Hepatocyte (in vitro differentiated cells): ENCODE data around the gene ZSCAN30. TPM values are rescaled to one million over a fixed set of nuclear protein-coding genes. Genes with fewer than 3 reads are reported as not detected.

Experiments
- DNase-seq: peaks from one replicate; pipeline ENCODE4 v3.0.0-alpha.2; 2016; ENCODE audit warnings: low spot score
- H2AFZ ChIP-seq: fragments of 200-600 bp; sonication (generic); 2 replicates; pipeline ENCODE4 v1.6.0; 2016; ENCODE audit warnings: antibody characterized with exemption, mild to moderate bottlenecking
- H3K27ac ChIP-seq: fragments of 200-600 bp; sonication (generic); 2 replicates; pipeline ENCODE4 v1.5.1; 2016; ENCODE audit warnings: mild to moderate bottlenecking
- H3K27me3 ChIP-seq: fragments of 200-600 bp; sonication (generic); 2 replicates; pipeline ENCODE4 v1.6.1; 2016
- H3K36me3 ChIP-seq: fragments of 200-600 bp; sonication (generic); replicated peaks from 2 replicates; pipeline ENCODE4 v1.5.1; 2016; ENCODE audit warnings: low read depth; ENCODE audit not compliant: insufficient read depth
- H3K4me1 ChIP-seq: fragments of 200-600 bp; sonication (generic); 2 replicates; pipeline ENCODE4 v1.5.1; 2016; ENCODE audit warnings: mild to moderate bottlenecking, moderate library complexity; ENCODE audit not compliant: insufficient read depth
- H3K4me2 ChIP-seq: fragments of 200-600 bp; sonication (generic); 2 replicates; pipeline ENCODE4 v1.6.0; 2016
- H3K4me3 ChIP-seq: fragments of 200-600 bp; sonication (generic); 2 replicates; pipeline ENCODE4 v1.5.1; 2016; ENCODE audit warnings: mild to moderate bottlenecking
- H3K79me2 ChIP-seq: fragments of 200-600 bp; sonication (generic); 2 replicates; pipeline ENCODE4 v1.6.0; 2017; ENCODE audit warnings: mild to moderate bottlenecking
- H3K9me2 ChIP-seq: fragments of 200-600 bp; sonication (generic); replicated peaks from 2 replicates; pipeline ENCODE4 v1.6.0; 2017; ENCODE audit warnings: mild to moderate bottlenecking; ENCODE audit not compliant: insufficient read depth
- H3K9me3 ChIP-seq: fragments of 200-600 bp; sonication (generic); 2 replicates; pipeline ENCODE4 v1.5.1; 2016; ENCODE audit warnings: low read depth, mild to moderate bottlenecking
- H4K20me1 ChIP-seq: fragments of 200-600 bp; sonication (generic); 2 replicates; pipeline ENCODE4 v1.6.0; 2016; ENCODE audit warnings: mild to moderate bottlenecking; ENCODE audit not compliant: insufficient read depth, poor library complexity, severe bottlenecking
- EZH2 ChIP-seq: fragments of 200-600 bp; sonication (generic); IDR thresholded peaks from 2 replicates; pipeline ENCODE4 v1.6.1; 2016; ENCODE audit warnings: antibody characterized with exemption, mild to moderate bottlenecking, borderline replicate concordance
- EZH2phosphoT487 ChIP-seq: fragments of 200-600 bp; sonication (generic); IDR thresholded peaks from one replicate; pipeline ENCODE4 v1.6.1; 2018; ENCODE audit warnings: antibody characterized with exemption, mild to moderate bottlenecking, low read depth, moderate library complexity; ENCODE audit not compliant: unreplicated experiment, severe bottlenecking
- WGBS: methylation state at CpG from one replicate; pipeline ENCODE4 v1.1.6; 2016; ENCODE audit warnings: low lambda C conversion rate; ENCODE audit errors: missing lambda C conversion rate; 5-methylcytosine and 5-hydroxymethylcytosine counted together
- polyA plus RNA-seq: library from polyadenylated mRNA; unstranded; fragments of >200 nt; fragmentation: Nextera tagmentation; extraction: Ambion mirVana; gene quantifications from 2 replicates; pipeline ENCODE4 v1.2.1, GENCODE V29; 2016
- total RNA-seq: library from RNA; depleted of rRNA; stranded (reverse); fragments of >200 nt; gene quantifications from 2 replicates; pipeline ENCODE4 v1.2.3, GENCODE V29; 2014
- TF ChIP-seq, protein P1 (sequence below): fragments of 200-600 bp; sonication (generic); IDR thresholded peaks from 2 replicates; pipeline ENCODE4 v1.5.1; 2016; ENCODE audit warnings: antibody characterized with exemption, mild to moderate bottlenecking; ENCODE audit not compliant: poor library complexity

The ZSCAN30 gene
- total and polyA plus RNA-seq, 2 experiments from 2014 or later = 8.7 to 10.6 TPM

DNA sequence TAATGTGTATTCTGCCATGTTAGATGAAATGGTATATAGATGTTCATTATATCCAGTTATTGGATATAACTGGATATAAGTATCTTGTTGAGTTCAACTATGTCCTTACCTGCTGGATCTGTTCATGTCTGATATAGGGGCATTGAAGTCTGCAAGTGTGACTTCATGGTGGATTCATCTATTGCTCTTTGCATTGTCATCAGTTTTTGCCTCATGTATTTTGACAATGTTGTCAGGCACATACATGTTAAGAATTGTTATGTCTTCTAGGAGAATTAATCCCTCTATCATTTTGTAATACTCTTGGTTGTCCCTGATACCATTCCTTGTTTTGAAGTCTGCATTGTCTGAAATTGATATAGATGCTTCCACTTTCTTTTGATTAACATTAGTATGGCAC, 38.8 kb upstream of the ZSCAN30 start:
- TF ChIP-seq EZH2phosphoT487 = no peak
- TF ChIP-seq EZH2 = no peak
- TF ChIP-seq, protein P1, sequence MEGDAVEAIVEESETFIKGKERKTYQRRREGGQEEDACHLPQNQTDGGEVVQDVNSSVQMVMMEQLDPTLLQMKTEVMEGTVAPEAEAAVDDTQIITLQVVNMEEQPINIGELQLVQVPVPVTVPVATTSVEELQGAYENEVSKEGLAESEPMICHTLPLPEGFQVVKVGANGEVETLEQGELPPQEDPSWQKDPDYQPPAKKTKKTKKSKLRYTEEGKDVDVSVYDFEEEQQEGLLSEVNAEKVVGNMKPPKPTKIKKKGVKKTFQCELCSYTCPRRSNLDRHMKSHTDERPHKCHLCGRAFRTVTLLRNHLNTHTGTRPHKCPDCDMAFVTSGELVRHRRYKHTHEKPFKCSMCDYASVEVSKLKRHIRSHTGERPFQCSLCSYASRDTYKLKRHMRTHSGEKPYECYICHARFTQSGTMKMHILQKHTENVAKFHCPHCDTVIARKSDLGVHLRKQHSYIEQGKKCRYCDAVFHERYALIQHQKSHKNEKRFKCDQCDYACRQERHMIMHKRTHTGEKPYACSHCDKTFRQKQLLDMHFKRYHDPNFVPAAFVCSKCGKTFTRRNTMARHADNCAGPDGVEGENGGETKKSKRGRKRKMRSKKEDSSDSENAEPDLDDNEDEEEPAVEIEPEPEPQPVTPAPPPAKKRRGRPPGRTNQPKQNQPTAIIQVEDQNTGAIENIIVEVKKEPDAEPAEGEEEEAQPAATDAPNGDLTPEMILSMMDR = no peak
- H4K20me1 ChIP-seq = no peaks in the 10 kb centered on the region
- no peak overlapping the region for H2AFZ ChIP-seq
- H3K4me1 ChIP-seq = no peaks in the 10 kb centered on the region
- no peak overlapping the region for H3K4me3 ChIP-seq
- no peak for DNase-seq
- no peaks in the 10 kb centered on the region for H3K9me3 ChIP-seq
- H3K27me3 ChIP-seq = no peaks in the 10 kb centered on the region
- H3K36me3 ChIP-seq = no peaks in the 10 kb centered on the region
- H3K9me2 ChIP-seq = no peaks in the 10 kb centered on the region
- no peak overlapping the region for H3K27ac ChIP-seq
- no peak overlapping the region for H3K4me2 ChIP-seq
- no peaks in the 10 kb centered on the region for H3K79me2 ChIP-seq

DNA sequence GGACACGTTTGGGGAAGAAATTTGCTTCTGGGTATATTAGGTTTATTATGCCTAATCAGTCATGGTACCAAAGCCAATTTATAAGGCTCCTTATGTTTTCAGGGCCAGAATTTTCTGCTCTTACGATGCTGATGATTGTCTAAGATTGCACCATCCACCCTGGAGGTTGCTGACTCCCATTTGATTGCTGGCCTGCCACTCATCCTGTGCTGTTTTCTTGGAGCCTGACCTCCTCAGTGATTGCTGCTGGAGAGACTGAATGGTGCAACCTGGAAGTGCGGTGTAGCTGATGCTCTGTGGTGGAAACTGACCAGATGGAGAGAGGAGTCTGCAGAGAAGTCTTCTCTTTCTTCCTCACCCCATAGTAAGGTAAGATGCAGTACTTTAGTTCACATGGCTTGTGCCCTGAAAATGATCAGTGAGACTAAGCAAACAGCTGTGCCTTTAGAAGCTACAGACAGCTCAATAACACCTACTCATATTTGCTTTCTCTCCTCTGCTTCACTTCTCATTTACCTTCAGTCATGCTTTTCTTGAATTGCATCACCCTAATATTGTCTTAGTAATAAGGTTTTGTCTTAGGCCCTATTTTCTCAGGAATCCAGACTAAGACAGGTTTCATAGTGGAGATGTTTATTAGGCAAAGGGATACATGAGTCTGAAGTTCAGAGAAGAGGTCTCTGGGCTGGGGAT, 36.8 kb upstream of the ZSCAN30 start:
- TF ChIP-seq EZH2phosphoT487 = no peak
- TF ChIP-seq EZH2 = no peak
- TF ChIP-seq, protein P1 = no peak
- H3K36me3 ChIP-seq = no peaks in the 10 kb centered on the region
- H3K27ac ChIP-seq = no peak overlapping the region
- H3K9me3 ChIP-seq = no peaks in the 10 kb centered on the region
- H3K4me2 ChIP-seq = no peak overlapping the region
- WGBS = 71% methylated on average over 3 of the region's 3 CpGs
- H3K9me2 ChIP-seq = no peaks in the 10 kb centered on the region
- no peaks in the 10 kb centered on the region for H3K79me2 ChIP-seq
- no peak overlapping the region for H2AFZ ChIP-seq
- H4K20me1 ChIP-seq = no peaks in the 10 kb centered on the region
- no peaks in the 10 kb centered on the region for H3K4me1 ChIP-seq
- DNase-seq = no peak
- H3K27me3 ChIP-seq = no peaks in the 10 kb centered on the region
- H3K4me3 ChIP-seq = no peak overlapping the region

DNA sequence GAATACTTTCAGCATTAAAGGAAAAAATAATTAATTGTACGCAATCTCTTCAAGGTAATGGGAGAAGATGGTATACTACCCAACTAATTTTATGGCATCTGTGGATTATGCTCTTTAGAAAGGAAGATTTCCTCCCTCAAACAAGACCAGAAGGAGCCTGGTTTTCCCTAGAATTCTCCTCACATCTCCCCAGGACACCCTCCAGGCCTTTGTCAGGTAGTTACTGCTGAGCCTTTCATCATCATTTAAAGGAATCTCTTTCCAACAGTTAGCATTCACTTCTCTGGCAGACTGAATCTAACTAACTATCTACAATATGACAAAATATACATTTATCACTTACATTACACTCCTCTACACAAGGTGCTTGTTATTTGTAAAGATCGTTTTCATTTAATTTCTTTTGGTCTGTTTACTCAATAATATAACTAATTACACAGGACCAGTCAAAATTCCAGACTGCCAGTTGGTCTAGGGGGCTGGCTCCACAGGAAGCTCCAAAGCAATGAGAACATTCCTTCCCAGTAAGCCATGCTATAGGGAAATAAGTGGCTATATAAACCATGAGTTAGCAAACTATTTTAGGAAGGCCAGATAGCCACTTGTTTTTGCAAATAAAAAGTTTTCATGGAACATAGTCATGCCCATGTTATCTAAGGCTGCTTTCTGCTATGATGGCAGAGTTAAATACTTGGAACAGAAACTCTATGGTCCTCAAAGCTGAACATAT, 35.1 kb upstream of the ZSCAN30 start:
- no peaks in the 10 kb centered on the region for H3K4me1 ChIP-seq
- 50% methylated on average over 2 of the region's 2 CpGs for WGBS
- no peaks in the 10 kb centered on the region for H3K27me3 ChIP-seq
- H3K27ac ChIP-seq = no peak overlapping the region
- H3K4me3 ChIP-seq = no peak overlapping the region
- TF ChIP-seq, protein P1 = no peak
- TF ChIP-seq EZH2phosphoT487 = no peak
- TF ChIP-seq EZH2 = no peak
- H3K9me3 ChIP-seq = no peaks in the 10 kb centered on the region
- no peak for DNase-seq
- H3K9me2 ChIP-seq = no peaks in the 10 kb centered on the region
- H3K36me3 ChIP-seq = no peaks in the 10 kb centered on the region
- H4K20me1 ChIP-seq = no peaks in the 10 kb centered on the region
- H3K4me2 ChIP-seq = no peak overlapping the region
- no peak overlapping the region for H2AFZ ChIP-seq
- H3K79me2 ChIP-seq = no peaks in the 10 kb centered on the region
